Thyroid gland (tissue), 4 donors: ENCODE measurements around the gene LIMS1.

Source experiments
- CTCF ChIP-seq, 6 experiments: fragments of 200-600 bp in 3 of 6; fragments of 450-650 bp in 3 of 6; sonication (generic) in 3 of 6; IDR thresholded peaks; one replicate each; pipeline ENCODE4 v1.5.1; 2016 to 2019; ENCODE audit warnings: antibody characterized with exemption in 6 of 6, mild to moderate bottlenecking in 2 of 6, inconsistent platforms in 1 of 6, moderate library complexity in 1 of 6
- POLR2A ChIP-seq, 2 donors: fragments of 450-650 bp; IDR thresholded peaks; one replicate each; pipeline ENCODE4 v1.6.1; 2017; ENCODE audit warnings: antibody characterized with exemption in 2 of 2, mild to moderate bottlenecking in 2 of 2, moderate library complexity in 1 of 2

GRCh38 chr2:108626995-108627394 lies 92.7 kb downstream of the LIMS1 start:
- no peak for TF ChIP-seq CTCF (IDR thresholded peaks at IDR 0.05)
- no peak for TF ChIP-seq POLR2A (IDR thresholded peaks at IDR 0.05)
